Measurements from ENCODE around the gene SMOC2. TPM values are rescaled to one million over a fixed set of nuclear protein-coding genes. Genes with fewer than 3 reads are reported as not detected.

The SMOC2 gene
- total RNA-seq, 1 donor from 2014 or later = 14.4 TPM

GRCh38 chr6:168496139-168496996 is 55.4 kb downstream of the SMOC2 start:
- TF ChIP-seq CTCF (IDR thresholded peaks at IDR 0.05; ENCODE audit: borderline replicate concordance) = no peak
- Histone ChIP-seq H3K4me1 (peaks cover 13% of the 10 kb centered on the region), H3K27ac (replicated peaks) (no peak overlapping the region), H3K27me3 (ENCODE audit: low read depth) (peaks cover 38% of the 10 kb centered on the region), H3K9me3 (replicated peaks) (no peaks in the 10 kb centered on the region), H3K4me3 (no peak overlapping the region), H3K36me3 (no peaks in the 10 kb centered on the region)
- DNase-seq = no peak
- intact Hi-C loops (cut with micrococcal nuclease) = no loop called here

- intact Hi-C loops (cut with micrococcal nuclease) = no loop called here
- TF ChIP-seq CTCF (IDR thresholded peaks at IDR 0.05; ENCODE audit: borderline replicate concordance) = no peak
- no peaks in the 10 kb centered on the region for H3K36me3 ChIP-seq
These were observed 56.0 kb downstream of the SMOC2 start for GRCh38 chr6:168496997-168497331.

GRCh38 chr6:168497381-168497780 is 56.4 kb downstream of the SMOC2 start:
- DNase-seq = no peak

More at GRCh38 chr6:168496997-168497331, 56.0 kb downstream of the SMOC2 start:
- Histone ChIP-seq H3K9me3 (replicated peaks) (no peaks in the 10 kb centered on the region), H3K27me3 (ENCODE audit: low read depth) (peaks cover 43% of the 10 kb centered on the region), H3K4me3 (no peak overlapping the region), H3K4me1 (peaks cover 13% of the 10 kb centered on the region), H3K27ac (replicated peaks) (no peak overlapping the region)
- DNase-seq = no peak

GRCh38 chr6:168498161-168498843 is 57.3 kb downstream of the SMOC2 start:
- TF ChIP-seq CTCF (IDR thresholded peaks at IDR 0.05; ENCODE audit: borderline replicate concordance) = no peak
- Histone ChIP-seq H3K9me3 (replicated peaks) (no peaks in the 10 kb centered on the region), H3K27ac (replicated peaks) (no peak overlapping the region), H3K4me3 (no peak overlapping the region), H3K36me3 (no peaks in the 10 kb centered on the region), H3K4me1 (peaks cover 13% of the 10 kb centered on the region), H3K27me3 (ENCODE audit: low read depth) (peaks cover 43% of the 10 kb centered on the region)
- intact Hi-C loops (cut with micrococcal nuclease) = no loop called here
- no peak for DNase-seq

More at GRCh38 chr6:168497381-168497780, 56.4 kb downstream of the SMOC2 start:
- H3K4me1 ChIP-seq = peaks cover 13% of the 10 kb centered on the region
- H3K36me3 ChIP-seq = no peaks in the 10 kb centered on the region
- no peaks in the 10 kb centered on the region for H3K9me3 ChIP-seq (replicated peaks)
- no peak overlapping the region for H3K4me3 ChIP-seq
- intact Hi-C loops (cut with micrococcal nuclease) = no loop called here
- H3K27ac ChIP-seq (replicated peaks) = no peak overlapping the region
- no peak for TF ChIP-seq CTCF (IDR thresholded peaks at IDR 0.05; ENCODE audit: borderline replicate concordance)
- peaks cover 43% of the 10 kb centered on the region for H3K27me3 ChIP-seq (ENCODE audit: low read depth)

- H3K27ac ChIP-seq (replicated peaks) = no peak overlapping the region
- H3K4me1 ChIP-seq = peaks cover 11% of the 10 kb centered on the region
- H3K27me3 ChIP-seq (ENCODE audit: low read depth) = peaks cover 43% of the 10 kb centered on the region
- TF ChIP-seq CTCF (IDR thresholded peaks at IDR 0.05; ENCODE audit: borderline replicate concordance) = no peak
- no peaks in the 10 kb centered on the region for H3K36me3 ChIP-seq
- no peaks in the 10 kb centered on the region for H3K9me3 ChIP-seq (replicated peaks)
- DNase-seq = no peak
- H3K4me3 ChIP-seq = no peak overlapping the region
- intact Hi-C loops (cut with micrococcal nuclease) = no loop called here
These were observed 58.2 kb downstream of the SMOC2 start for GRCh38 chr6:168499045-168499650.
